Psoas muscle (tissue), 8 donors: Measurements from ENCODE around the gene SBNO2. TPM values are rescaled to one million over a fixed set of nuclear protein-coding genes. Genes with fewer than 3 reads are reported as not detected.

Experiments used
- ATAC-seq, 4 donors: fragments of 200-7000 bp; cut with Tn5 transposase; one replicate each; pipeline ENCODE4 v1.9.1; 2020; ENCODE audit warnings: moderate library complexity in 3 of 4, mild to moderate bottlenecking in 2 of 4
- DNase-seq, 2 donors: peaks; one replicate each; pipeline ENCODE4 v3.0.0-alpha.2; 2020
- H3K27ac ChIP-seq: fragments of 200-600 bp; one replicate; pipeline ENCODE4 v1.8.0; 2022
- H3K27me3 ChIP-seq, 3 donors: fragments of 200-600 bp in 1 of 3; one replicate each; pipeline versions ENCODE4 v1.6.1 to v1.8.0; 2013 to 2022; ENCODE audit warnings: low read length in 2 of 3, mild to moderate bottlenecking in 2 of 3, moderate library complexity in 1 of 3; ENCODE audit not compliant: insufficient read depth in 3 of 3
- H3K36me3 ChIP-seq, 2 donors: fragments of 200-600 bp in 1 of 2; one replicate each; pipeline versions ENCODE4 v1.6.1 to v1.8.0; 2013 to 2022; ENCODE audit warnings: low read depth in 1 of 2, mild to moderate bottlenecking in 1 of 2, moderate library complexity in 1 of 2; ENCODE audit not compliant: insufficient read depth in 1 of 2
- H3K4me1 ChIP-seq: fragments of 200-600 bp; one replicate; pipeline ENCODE4 v1.8.0; 2022
- H3K4me3 ChIP-seq: fragments of 200-600 bp; one replicate; pipeline ENCODE4 v1.8.0; 2022; ENCODE audit warnings: mild to moderate bottlenecking
- H3K9me3 ChIP-seq: fragments of 200-600 bp; one replicate; pipeline ENCODE4 v1.8.0; 2022
- WGBS, 3 donors: extraction: QIAGEN DNeasy Blood & Tissue Kit; methylation state at CpG; one replicate each; pipeline versions ENCODE4 v1.1.6 to v1.1.7; 2013; 5-methylcytosine and 5-hydroxymethylcytosine counted together
- intact Hi-C, 2 donors: fragments of 100-400 bp; cut with DNase I; formaldehyde crosslinking; loops; one replicate each; pipeline versions ENCODE4 v1.11.0 to v1.14.2; 2022
- polyA plus RNA-seq, 3 donors: library from polyadenylated mRNA; stranded (reverse); fragments of 200-250 nt; gene quantifications; one replicate each; pipeline ENCODE4 v1.2.3, GENCODE V29; 2013
- total RNA-seq, 4 donors: library from RNA; stranded (reverse); fragmentation: NEBNext Ultra II Directional in 2 of 4; extraction: Animal tissue kit (Norgen Biotek cat#: 25700) in 2 of 4; gene quantifications; one replicate each; pipeline versions ENCODE4 v1.2.1 to v1.2.4, GENCODE V29; 2021 to 2023
- TF ChIP-seq, protein P1 (sequence below): fragments of 200-600 bp; IDR thresholded peaks from one replicate; pipeline ENCODE4 v1.8.0; 2022; ENCODE audit warnings: antibody characterized with exemption
- donor health status: healthy with polysubstance abuse.
- donor health status: DM: no; HTN: no; CAD: no; lungs with moderate emphysema.
- donor health status: Bipolar disorder and iron deficiency.
- donor health status: healthy.
- donor health status: DM: yes; HTN: yes; CAD: no.
- donor health status: DM: no; HTN: no; CAD: no.
- donor health status: DM: no; HTN: no; CAD: no.
- donor health status: DM: yes; HTN: yes; CAD: no.

The SBNO2 gene
- total and polyA plus RNA-seq, 7 donors = 18.5 to 138 (median 47.2) TPM

DNA sequence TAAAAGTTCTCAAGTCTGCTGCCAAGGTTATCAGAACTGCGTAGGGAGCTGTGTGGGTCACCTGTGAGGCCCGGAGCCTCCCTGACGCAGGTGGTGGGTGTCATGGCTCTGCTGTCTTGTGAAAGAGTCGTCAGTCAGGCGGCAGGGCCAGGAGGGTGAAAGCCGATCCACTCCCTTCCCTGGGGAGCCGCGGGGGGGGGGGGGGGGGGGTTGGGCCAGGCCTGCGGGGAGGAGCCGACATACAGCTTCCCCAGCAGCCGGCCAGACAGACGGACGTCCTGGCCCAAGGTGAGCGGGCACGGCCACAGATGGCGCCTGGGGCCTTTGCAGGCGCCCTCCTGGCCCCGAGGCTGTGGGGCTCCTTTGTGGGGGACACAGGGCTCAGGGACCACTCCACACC is 12.4 kb downstream of the SBNO2 start:
- 15 to 33% (median 29%) methylated on average over 13 to 16 of the region's 18 CpGs for WGBS, 3 donors
- peak overlapping the region; percentile 71 for H3K27ac ChIP-seq
- H3K27me3 ChIP-seq = no peaks in the 10 kb centered on the region
- DNase-seq = peak; percentile 82 to 91
- TF ChIP-seq, protein P1, sequence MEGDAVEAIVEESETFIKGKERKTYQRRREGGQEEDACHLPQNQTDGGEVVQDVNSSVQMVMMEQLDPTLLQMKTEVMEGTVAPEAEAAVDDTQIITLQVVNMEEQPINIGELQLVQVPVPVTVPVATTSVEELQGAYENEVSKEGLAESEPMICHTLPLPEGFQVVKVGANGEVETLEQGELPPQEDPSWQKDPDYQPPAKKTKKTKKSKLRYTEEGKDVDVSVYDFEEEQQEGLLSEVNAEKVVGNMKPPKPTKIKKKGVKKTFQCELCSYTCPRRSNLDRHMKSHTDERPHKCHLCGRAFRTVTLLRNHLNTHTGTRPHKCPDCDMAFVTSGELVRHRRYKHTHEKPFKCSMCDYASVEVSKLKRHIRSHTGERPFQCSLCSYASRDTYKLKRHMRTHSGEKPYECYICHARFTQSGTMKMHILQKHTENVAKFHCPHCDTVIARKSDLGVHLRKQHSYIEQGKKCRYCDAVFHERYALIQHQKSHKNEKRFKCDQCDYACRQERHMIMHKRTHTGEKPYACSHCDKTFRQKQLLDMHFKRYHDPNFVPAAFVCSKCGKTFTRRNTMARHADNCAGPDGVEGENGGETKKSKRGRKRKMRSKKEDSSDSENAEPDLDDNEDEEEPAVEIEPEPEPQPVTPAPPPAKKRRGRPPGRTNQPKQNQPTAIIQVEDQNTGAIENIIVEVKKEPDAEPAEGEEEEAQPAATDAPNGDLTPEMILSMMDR = no peak
- intact Hi-C loops = no loop called here
- peak; percentile 84 to 86 (median 85) for ATAC-seq
- peaks cover 0 to 3% of the 10 kb centered on the region in 2 donors for H3K36me3 ChIP-seq
- peaks cover 16% of the 10 kb centered on the region for H3K4me1 ChIP-seq
- peak overlapping the region; percentile 46 for H3K4me3 ChIP-seq
- no peaks in the 10 kb centered on the region for H3K9me3 ChIP-seq

DNA sequence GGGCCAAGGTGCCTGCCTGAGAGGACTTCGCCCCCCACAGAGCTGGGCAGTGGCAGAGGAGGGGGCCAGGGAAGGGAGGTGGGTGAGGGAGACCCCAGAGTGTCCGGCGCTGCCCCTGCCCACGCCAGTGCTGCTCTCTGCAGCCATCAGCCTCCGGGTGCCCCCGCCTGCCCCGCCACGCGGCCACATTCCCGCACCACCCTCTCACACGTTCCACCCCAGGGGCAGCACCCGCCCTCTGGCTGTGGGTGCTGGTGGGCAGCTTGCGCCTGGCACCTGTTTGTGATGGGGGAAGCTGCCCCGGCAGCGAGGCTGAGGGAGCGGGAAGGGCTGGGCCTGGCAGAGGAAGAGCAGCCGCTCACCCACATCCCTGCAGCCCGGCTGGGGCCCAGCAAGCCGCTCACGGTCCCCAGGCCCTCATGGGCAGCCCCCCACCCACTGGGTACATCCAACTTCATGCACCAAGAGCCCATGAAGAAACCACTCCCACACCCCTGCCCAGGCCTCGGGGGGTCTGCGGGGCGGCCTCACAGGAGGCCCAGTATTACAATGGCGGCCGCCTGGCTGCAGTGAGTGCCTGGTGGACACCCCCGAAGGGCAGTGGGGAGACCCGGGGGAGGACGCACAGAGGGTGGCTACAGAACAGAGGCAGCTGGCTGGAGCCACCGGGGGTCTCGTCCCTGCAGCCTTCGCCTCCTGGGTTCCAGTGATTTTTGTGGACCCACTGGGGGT is 14.0 kb downstream of the SBNO2 start:
- no peak overlapping the region for H3K4me3 ChIP-seq
- TF ChIP-seq, protein P1 = no peak
- peaks cover 30% of the 10 kb centered on the region for H3K4me1 ChIP-seq
- peak in 1 of 2 donors; percentile 48 for DNase-seq
- H3K27ac ChIP-seq = peak overlapping the region; percentile 30
- no peak for ATAC-seq
- H3K27me3 ChIP-seq = no peaks in the 10 kb centered on the region
- WGBS, 3 donors = 91 to 97% (median 93%) methylated on average over 24 to 31 of the region's 31 CpGs
- intact Hi-C loops = no loop called here
- no peaks in the 10 kb centered on the region for H3K9me3 ChIP-seq
- peaks cover 0 to 3% of the 10 kb centered on the region in 2 donors for H3K36me3 ChIP-seq

DNA sequence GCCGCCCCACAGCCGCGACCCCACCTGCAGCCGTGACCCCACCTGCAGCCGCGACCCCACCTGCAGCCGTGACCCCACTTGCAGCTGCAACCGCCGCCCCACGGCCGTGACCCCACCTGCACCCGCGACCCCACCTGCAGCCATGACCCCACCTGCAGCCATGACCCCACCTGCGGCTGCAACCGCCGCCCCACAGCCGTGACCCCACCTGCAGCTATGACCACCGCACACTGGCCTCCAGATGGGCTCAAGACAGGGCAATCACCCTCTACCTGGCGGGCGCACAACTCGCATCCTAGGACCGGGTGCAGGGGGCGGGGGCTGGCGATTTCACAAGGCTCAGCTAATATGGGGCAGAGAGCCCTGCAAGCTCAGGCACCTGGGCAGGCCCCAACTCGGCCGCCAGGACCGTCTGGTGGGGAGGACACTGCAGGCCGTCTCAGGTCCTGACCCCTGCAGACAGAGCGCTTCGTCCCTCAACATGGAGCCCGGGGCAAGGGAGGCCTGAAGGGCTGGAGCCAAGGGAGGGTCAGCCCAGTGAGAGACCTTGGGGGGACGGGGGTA is 15.1 kb downstream of the SBNO2 start:
- H3K4me1 ChIP-seq = peaks cover 37% of the 10 kb centered on the region
- peak; percentile 13 to 49 for DNase-seq
- no peak for ATAC-seq
- no peak overlapping the region for H3K4me3 ChIP-seq
- WGBS, 3 donors = 94 to 95% (median 95%) methylated on average over 24 to 32 of the region's 32 CpGs
- H3K27me3 ChIP-seq = no peaks in the 10 kb centered on the region
- TF ChIP-seq, protein P1 = no peak
- intact Hi-C loops = no loop called here
- no peaks in the 10 kb centered on the region for H3K9me3 ChIP-seq
- no peak overlapping the region for H3K27ac ChIP-seq
- peaks cover 0 to 4% of the 10 kb centered on the region in 2 donors for H3K36me3 ChIP-seq

DNA sequence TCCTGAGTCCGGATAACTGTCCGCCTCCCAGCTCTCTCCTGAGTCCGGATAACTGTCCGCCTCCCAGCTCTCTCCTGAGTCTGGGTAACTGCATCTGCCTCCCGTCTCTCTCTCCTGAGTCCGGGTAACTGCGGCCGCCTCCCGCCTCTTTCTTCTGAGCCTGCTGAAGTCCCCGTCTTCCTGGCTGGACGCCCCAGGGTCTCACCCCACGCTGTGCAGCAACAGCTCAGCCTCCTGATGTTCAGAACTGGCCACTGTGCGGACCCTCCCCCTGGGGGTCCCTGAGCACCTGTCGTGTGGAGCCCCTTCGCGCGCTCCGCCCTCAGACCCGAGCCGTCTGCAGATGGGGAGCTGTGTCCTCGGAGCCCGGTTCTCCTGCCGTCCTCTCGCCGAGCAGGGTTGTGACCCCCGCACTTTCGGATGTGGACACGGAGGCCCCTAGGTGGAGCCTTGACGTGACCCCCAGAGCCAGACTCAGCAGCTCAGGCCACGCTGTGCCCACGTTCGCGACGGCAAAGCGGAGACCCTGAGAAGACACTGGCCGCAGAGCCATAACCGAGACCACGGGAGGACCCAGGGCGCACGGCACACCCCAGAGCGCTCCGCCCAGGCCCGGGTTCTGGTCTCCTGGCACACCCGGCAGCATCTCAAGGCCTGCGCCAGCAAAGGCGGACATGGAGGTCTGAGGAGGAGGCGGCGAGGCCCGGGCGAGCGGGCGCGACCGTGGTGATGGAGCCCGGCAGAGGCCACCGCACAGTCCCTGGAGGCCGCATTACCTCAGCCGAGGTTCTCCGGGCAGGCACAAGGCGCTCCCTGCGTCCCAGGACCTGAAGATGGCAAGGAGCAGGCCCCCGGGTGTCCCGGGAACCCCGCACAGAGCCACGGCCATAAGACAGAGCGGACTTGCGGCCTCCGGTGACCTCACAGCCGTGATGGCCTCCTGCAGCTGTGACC is 15.9 kb downstream of the SBNO2 start:
- Histone ChIP-seq H3K9me3 (no peaks in the 10 kb centered on the region), H3K4me3 (no peak overlapping the region), H3K36me3 (peaks cover 0 to 9% of the 10 kb centered on the region in 2 donors), H3K4me1 (peaks cover 30% of the 10 kb centered on the region), H3K27me3 (no peaks in the 10 kb centered on the region), H3K27ac (no peak overlapping the region)
- peak in 1 of 2 donors; percentile 54 for DNase-seq
- 91 to 95% (median 94%) methylated on average over 65 to 69 of the region's 69 CpGs for WGBS, 3 donors
- no peak for ATAC-seq
- TF ChIP-seq, protein P1 = no peak
- intact Hi-C loops = no loop called here
